Progenitor cell of endocrine pancreas (in vitro differentiated cells): Measurements from ENCODE around the gene DROSHA. TPM values are rescaled to one million over a fixed set of nuclear protein-coding genes. Genes with fewer than 3 reads are reported as not detected.

Source experiments
- DNase-seq: peaks from one replicate; pipeline ENCODE4 v3.0.0; 2021; ENCODE audit warnings: low spot score; ENCODE audit not compliant: unreplicated experiment
- H3K27ac Mint-ChIP-seq: 2 replicates; pipeline ENCODE4 v1.8.0; 2021; ENCODE audit warnings: mild to moderate bottlenecking, moderate library complexity, mixed read lengths
- H3K27me3 Mint-ChIP-seq: 2 replicates; pipeline ENCODE4 v1.8.0; 2021; ENCODE audit warnings: mixed read lengths
- H3K36me3 Mint-ChIP-seq: 2 replicates; pipeline ENCODE4 v1.8.0; 2022; ENCODE audit warnings: mixed read lengths; ENCODE audit not compliant: insufficient read depth
- H3K4me1 Mint-ChIP-seq: 2 replicates; pipeline ENCODE4 v1.8.0; 2021; ENCODE audit warnings: low read depth, mixed read lengths
- H3K4me3 Mint-ChIP-seq: 2 replicates; pipeline ENCODE4 v1.8.0; 2021; ENCODE audit warnings: low read depth, mild to moderate bottlenecking, moderate library complexity, mixed read lengths
- H3K9me3 Mint-ChIP-seq: 2 replicates; pipeline ENCODE4 v1.8.0; 2021; ENCODE audit warnings: low read depth, mixed read lengths
- total RNA-seq: library from RNA; stranded (reverse); gene quantifications from 2 replicates; pipeline ENCODE4 v1.2.1, GENCODE V29; 2021
- TF ChIP-seq, protein P1 (sequence below): fragments of 200-600 bp; sonication (generic); IDR thresholded peaks from one replicate; pipeline ENCODE4 v1.5.0; 2021; ENCODE audit warnings: antibody characterized with exemption, mild to moderate bottlenecking; ENCODE audit not compliant: unreplicated experiment

DROSHA gene
- total RNA-seq, 1 donor from 2014 or later, result 100 TPM

DNA sequence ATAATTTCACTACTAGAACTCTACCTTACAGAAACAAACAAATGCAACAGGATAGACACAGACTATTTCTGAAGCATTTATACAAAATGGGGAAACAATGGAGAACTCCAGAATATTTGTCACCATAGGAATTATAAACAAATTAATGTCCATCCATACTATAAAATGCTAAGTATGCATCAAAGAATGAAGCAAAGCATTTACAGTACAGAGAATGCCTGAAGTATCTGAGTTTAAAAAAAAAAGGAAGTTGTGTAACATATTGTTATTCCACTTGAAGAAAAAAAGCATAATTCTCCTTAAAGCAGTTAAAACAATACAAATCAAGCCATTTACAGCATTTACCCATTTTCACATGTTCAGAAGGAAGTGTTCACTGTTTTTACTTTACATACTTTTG lies 53.0 kb downstream of the DROSHA start:
- Mint-ChIP-seq H3K4me3 (no peak overlapping the region), H3K4me1 (peaks cover 3% of the 10 kb centered on the region), H3K36me3 (peaks cover 15% of the 10 kb centered on the region), H3K9me3 (no peaks in the 10 kb centered on the region), H3K27me3 (no peaks in the 10 kb centered on the region), H3K27ac (no peak overlapping the region)
- no peak for DNase-seq
- TF ChIP-seq, protein P1, sequence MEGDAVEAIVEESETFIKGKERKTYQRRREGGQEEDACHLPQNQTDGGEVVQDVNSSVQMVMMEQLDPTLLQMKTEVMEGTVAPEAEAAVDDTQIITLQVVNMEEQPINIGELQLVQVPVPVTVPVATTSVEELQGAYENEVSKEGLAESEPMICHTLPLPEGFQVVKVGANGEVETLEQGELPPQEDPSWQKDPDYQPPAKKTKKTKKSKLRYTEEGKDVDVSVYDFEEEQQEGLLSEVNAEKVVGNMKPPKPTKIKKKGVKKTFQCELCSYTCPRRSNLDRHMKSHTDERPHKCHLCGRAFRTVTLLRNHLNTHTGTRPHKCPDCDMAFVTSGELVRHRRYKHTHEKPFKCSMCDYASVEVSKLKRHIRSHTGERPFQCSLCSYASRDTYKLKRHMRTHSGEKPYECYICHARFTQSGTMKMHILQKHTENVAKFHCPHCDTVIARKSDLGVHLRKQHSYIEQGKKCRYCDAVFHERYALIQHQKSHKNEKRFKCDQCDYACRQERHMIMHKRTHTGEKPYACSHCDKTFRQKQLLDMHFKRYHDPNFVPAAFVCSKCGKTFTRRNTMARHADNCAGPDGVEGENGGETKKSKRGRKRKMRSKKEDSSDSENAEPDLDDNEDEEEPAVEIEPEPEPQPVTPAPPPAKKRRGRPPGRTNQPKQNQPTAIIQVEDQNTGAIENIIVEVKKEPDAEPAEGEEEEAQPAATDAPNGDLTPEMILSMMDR, result no peak

DNA sequence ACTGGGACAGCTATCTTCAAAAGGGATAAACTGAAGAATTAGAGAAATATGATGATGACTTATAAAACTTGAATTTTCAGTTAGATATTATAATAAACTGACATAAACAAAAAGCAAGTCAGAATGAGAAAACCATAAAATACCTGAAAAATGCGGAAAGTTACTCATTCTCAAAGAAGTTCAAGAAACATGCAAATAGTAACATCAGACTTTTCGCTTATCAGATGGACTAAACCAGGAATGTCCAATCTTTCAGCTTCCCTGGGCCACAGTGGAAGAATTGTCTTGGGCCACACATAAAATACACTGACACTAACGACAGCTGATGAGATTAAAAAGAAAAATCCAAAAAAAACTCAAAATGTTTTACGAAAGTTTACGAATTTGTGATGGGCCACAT lies 53.9 kb downstream of the DROSHA start:
- DNase-seq, result no peak

DNA sequence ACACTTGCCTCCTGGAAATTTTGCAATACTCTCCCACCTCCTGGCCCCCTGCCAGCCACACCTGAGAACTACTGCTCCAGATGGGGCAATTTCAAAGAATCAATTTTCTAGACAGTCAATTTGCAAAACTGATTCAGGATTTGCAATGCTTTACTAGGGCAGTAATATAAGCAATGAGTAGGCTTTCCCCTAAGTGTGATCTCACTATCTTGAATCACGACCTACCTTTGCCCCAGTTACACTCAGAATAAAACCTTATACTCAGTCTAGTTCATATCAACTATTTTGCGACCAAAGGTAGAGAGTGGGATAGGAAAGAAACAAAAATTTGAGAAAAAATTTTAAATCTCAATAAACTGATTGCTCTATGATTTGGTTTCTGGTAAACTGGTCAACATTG lies 54.4 kb downstream of the DROSHA start:
- peaks cover 12% of the 10 kb centered on the region for H3K36me3 Mint-ChIP-seq
- no peak overlapping the region for H3K4me3 Mint-ChIP-seq
- H3K27ac Mint-ChIP-seq, result no peak overlapping the region
- TF ChIP-seq, protein P1, result no peak
- H3K27me3 Mint-ChIP-seq, result no peaks in the 10 kb centered on the region
- H3K4me1 Mint-ChIP-seq, result peaks cover 1% of the 10 kb centered on the region
- DNase-seq, result no peak
- H3K9me3 Mint-ChIP-seq, result no peaks in the 10 kb centered on the region

More for the DNA sequence above, 53.9 kb downstream of the DROSHA start:
- Mint-ChIP-seq H3K36me3 (peaks cover 12% of the 10 kb centered on the region), H3K27me3 (no peaks in the 10 kb centered on the region), H3K4me1 (peaks cover 1% of the 10 kb centered on the region), H3K27ac (no peak overlapping the region), H3K9me3 (no peaks in the 10 kb centered on the region), H3K4me3 (no peak overlapping the region)
- TF ChIP-seq, protein P1, result no peak

DNA sequence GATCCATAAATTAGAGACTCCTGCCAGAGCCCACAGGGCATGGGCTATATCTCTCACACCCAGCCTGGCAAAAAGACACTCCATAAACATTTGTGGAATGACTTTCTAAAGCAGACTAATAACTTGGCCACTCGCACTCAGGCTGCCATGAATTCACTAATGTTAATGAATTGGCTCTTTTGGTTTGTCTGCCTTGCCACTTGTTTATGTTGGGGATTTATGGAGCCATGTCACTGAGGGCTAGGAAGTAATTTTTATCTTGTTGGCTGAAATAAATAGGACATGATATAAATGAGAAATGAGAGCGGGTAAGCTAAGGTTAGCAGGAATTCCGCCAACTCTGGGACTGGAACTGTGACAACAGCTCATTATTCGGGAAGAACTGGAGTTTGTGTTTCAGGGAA lies 55.2 kb downstream of the DROSHA start:
- DNase-seq, result no peak
- H3K9me3 Mint-ChIP-seq, result no peaks in the 10 kb centered on the region
- TF ChIP-seq, protein P1, result no peak
- no peak overlapping the region for H3K27ac Mint-ChIP-seq
- no peaks in the 10 kb centered on the region for H3K27me3 Mint-ChIP-seq
- peaks cover 1% of the 10 kb centered on the region for H3K4me1 Mint-ChIP-seq
- peaks cover 9% of the 10 kb centered on the region for H3K36me3 Mint-ChIP-seq
- no peak overlapping the region for H3K4me3 Mint-ChIP-seq

DNA sequence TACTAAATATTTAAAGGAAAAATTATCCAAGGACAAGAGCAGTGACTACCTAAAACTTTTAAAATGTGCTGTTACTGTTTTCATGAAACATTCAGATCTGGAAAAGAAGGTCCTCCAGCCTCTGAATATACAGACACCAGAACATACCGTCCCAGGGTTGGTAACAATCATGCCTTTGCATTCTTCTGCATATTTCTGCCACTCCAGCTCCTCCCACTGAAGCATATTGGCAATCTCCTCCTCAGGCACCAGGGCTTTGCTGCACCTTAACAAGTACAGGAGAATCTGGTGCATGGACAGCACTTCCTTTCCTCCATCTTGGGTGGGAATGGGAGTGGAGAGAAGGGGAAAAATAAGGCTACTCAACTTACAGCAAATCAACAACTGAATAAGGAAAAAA lies 60.0 kb downstream of the DROSHA start:
- Mint-ChIP-seq H3K4me3 (no peak overlapping the region), H3K27ac (no peak overlapping the region), H3K27me3 (no peaks in the 10 kb centered on the region), H3K36me3 (peaks cover 14% of the 10 kb centered on the region), H3K4me1 (no peaks in the 10 kb centered on the region), H3K9me3 (no peaks in the 10 kb centered on the region)
- TF ChIP-seq, protein P1, result no peak
- DNase-seq, result no peak
